ENCODE results near the gene ALAS1. TPM values are rescaled to one million over a fixed set of nuclear protein-coding genes. Genes with fewer than 3 reads are reported as not detected.

Gene ALAS1
- total RNA-seq, 2 experiments from 2014 or later, result 34.4 to 43.6 TPM

- Histone ChIP-seq H2AFZ (ENCODE audit: low read length) (no peak overlapping the region), H3K36me3 (ENCODE audit: insufficient read depth, low read length) (peaks cover 53% of the 10 kb centered on the region), H3K4me2 (ENCODE audit: low read length) (no peak overlapping the region), H4K20me1 (ENCODE audit: insufficient read depth, low read length) (no peaks in the 10 kb centered on the region), H3K79me2 (ENCODE audit: insufficient read depth, low read depth, low read length) (no peaks in the 10 kb centered on the region), H3K4me1 (ENCODE audit: insufficient read depth, low read length, poor library complexity, severe bottlenecking) (peaks cover 18% of the 10 kb centered on the region), H3K9me3 (ENCODE audit: low read length) (no peaks in the 10 kb centered on the region), H3K27ac (ENCODE audit: low read depth, low read length, poor library complexity, severe bottlenecking) (no peak overlapping the region), H3K9me2 (ENCODE audit: insufficient read depth, low read length) (no peaks in the 10 kb centered on the region), H3K4me3 (ENCODE audit: low read depth, low read length, poor library complexity, severe bottlenecking) (no peak overlapping the region)
- intact Hi-C loops (cut with micrococcal nuclease; ENCODE audit: unreplicated experiment), result loop anchor here (2.0 kb wide), 1 partner anchor 108 kb away; no protein-coding TSS in a partner anchor
- TF ChIP-seq EZH2phosphoT487 (IDR thresholded peaks at IDR 0.05; ENCODE audit: borderline replicate concordance, low read depth, low read length) (no peak), CTCF (conservative IDR thresholded peaks at IDR 0.05; ENCODE audit: low read length) (no peak)
- ChIA-PET CTCF (ENCODE audit: unreplicated experiment) (interaction anchor here (0.7 to 2.0 kb wide), 7 partner anchors 9 to 107 kb away, joined by 3 to 5 read pairs (median 3); no protein-coding TSS in a partner anchor), POLR2A (interaction anchor here (0.6 to 1.2 kb wide), 2 partner anchors 143 to 162 kb away, joined by 3 read pairs; no protein-coding TSS in a partner anchor)
- BruUV-seq (replicated peaks), result no TSS peak
- DNase-seq (ENCODE audit: low spot score), result no peak
These were observed 33.0 kb downstream of the ALAS1 start for GRCh38 chr3:52230889-52231499.

GRCh38 chr3:52231502-52232278 lies 33.7 kb downstream of the ALAS1 start:
- CTCF ChIA-PET (ENCODE audit: unreplicated experiment), result interaction anchor here (0.7 to 2.0 kb wide), 7 partner anchors 9 to 192 kb away, joined by 3 to 5 read pairs (median 3); no protein-coding TSS in a partner anchor

More at GRCh38 chr3:52231502-52232278, 33.7 kb downstream of the ALAS1 start:
- peaks cover 12% of the 10 kb centered on the region for H3K4me1 ChIP-seq (ENCODE audit: insufficient read depth, low read length, poor library complexity, severe bottlenecking)
- no peak overlapping the region for H3K4me3 ChIP-seq (ENCODE audit: low read depth, low read length, poor library complexity, severe bottlenecking)
- POLR2A ChIA-PET, result interaction anchor here (0.6 to 1.2 kb wide), 2 partner anchors 142 to 162 kb away, joined by 3 read pairs; no protein-coding TSS in a partner anchor
- TF ChIP-seq CTCF (conservative IDR thresholded peaks at IDR 0.05; ENCODE audit: low read length) (peak; percentile 92), EZH2phosphoT487 (IDR thresholded peaks at IDR 0.05; ENCODE audit: borderline replicate concordance, low read depth, low read length) (no peak)
- no peak overlapping the region for H2AFZ ChIP-seq (ENCODE audit: low read length)
- H3K36me3 ChIP-seq (ENCODE audit: insufficient read depth, low read length), result peaks cover 53% of the 10 kb centered on the region
- intact Hi-C loops (cut with micrococcal nuclease; ENCODE audit: unreplicated experiment), result loop anchor here (2.0 kb wide), 1 partner anchor 107 kb away; no protein-coding TSS in a partner anchor
- no peaks in the 10 kb centered on the region for H4K20me1 ChIP-seq (ENCODE audit: insufficient read depth, low read length)
- H3K9me2 ChIP-seq (ENCODE audit: insufficient read depth, low read length), result no peaks in the 10 kb centered on the region
- H3K79me2 ChIP-seq (ENCODE audit: insufficient read depth, low read depth, low read length), result peaks cover 2% of the 10 kb centered on the region; the same call in 1 of the 2 replicates
- DNase-seq (ENCODE audit: low spot score), result peak; percentile 80
- H3K9me3 ChIP-seq (ENCODE audit: low read length), result no peaks in the 10 kb centered on the region
- H3K4me2 ChIP-seq (ENCODE audit: low read length), result no peak overlapping the region
- H3K27ac ChIP-seq (ENCODE audit: low read depth, low read length, poor library complexity, severe bottlenecking), result no peak overlapping the region
- no TSS peak for BruUV-seq (replicated peaks)

All from OCI-LY7 (cell line).